ENCODE results near the gene BCAS3.

The BCAS3 gene

GRCh38 chr17:61070649-61071048, 393.0 kb downstream of the BCAS3 start:
- no peak for TF ChIP-seq GATA2 (IDR thresholded peaks at IDR 0.05; ENCODE audit: low read depth, low read length)
- no peak for TF ChIP-seq GATA3 (IDR thresholded peaks at IDR 0.05; ENCODE audit: low read depth, low read length)

GRCh38 chr17:61072648-61073047, 395.0 kb downstream of the BCAS3 start:
- no peak for TF ChIP-seq GATA2 (IDR thresholded peaks at IDR 0.05; ENCODE audit: low read depth, low read length)
- no peak for TF ChIP-seq GATA3 (IDR thresholded peaks at IDR 0.05; ENCODE audit: low read depth, low read length)

GRCh38 chr17:61073131-61073530, 395.5 kb downstream of the BCAS3 start:
- TF ChIP-seq GATA2 (IDR thresholded peaks at IDR 0.05; ENCODE audit: low read depth, low read length) = no peak
- TF ChIP-seq GATA3 (IDR thresholded peaks at IDR 0.05; ENCODE audit: low read depth, low read length) = no peak

- no peak for TF ChIP-seq GATA2 (IDR thresholded peaks at IDR 0.05; ENCODE audit: low read depth, low read length)
- no peak for TF ChIP-seq GATA3 (IDR thresholded peaks at IDR 0.05; ENCODE audit: low read depth, low read length)
Measured at GRCh38 chr17:61073799-61074513, 396.3 kb downstream of the BCAS3 start.

GRCh38 chr17:61075988-61076387, 398.3 kb downstream of the BCAS3 start:
- TF ChIP-seq GATA2 (IDR thresholded peaks at IDR 0.05; ENCODE audit: low read depth, low read length) = no peak

GRCh38 chr17:61076621-61077031, 399.0 kb downstream of the BCAS3 start:
- TF ChIP-seq GATA2 (IDR thresholded peaks at IDR 0.05; ENCODE audit: low read depth, low read length) = peak; percentile 58
- peak; percentile 55; the same call in 1 of the 2 replicates for TF ChIP-seq GATA3 (IDR thresholded peaks at IDR 0.05; ENCODE audit: low read depth, low read length)

- TF ChIP-seq GATA2 (IDR thresholded peaks at IDR 0.05; ENCODE audit: low read depth, low read length) (no peak), GATA3 (IDR thresholded peaks at IDR 0.05; ENCODE audit: low read depth, low read length) (no peak)
Measured at GRCh38 chr17:61081959-61082358, 404.3 kb downstream of the BCAS3 start.

- TF ChIP-seq GATA2 (IDR thresholded peaks at IDR 0.05; ENCODE audit: low read depth, low read length) (no peak), GATA3 (IDR thresholded peaks at IDR 0.05; ENCODE audit: low read depth, low read length) (no peak)
Measured at GRCh38 chr17:61084260-61084659, 406.6 kb downstream of the BCAS3 start.

GRCh38 chr17:61087024-61087423, 409.4 kb downstream of the BCAS3 start:
- no peak for TF ChIP-seq GATA2 (IDR thresholded peaks at IDR 0.05; ENCODE audit: low read depth, low read length)
- no peak for TF ChIP-seq GATA3 (IDR thresholded peaks at IDR 0.05; ENCODE audit: low read depth, low read length)

GRCh38 chr17:61088556-61088955, 410.9 kb downstream of the BCAS3 start:
- TF ChIP-seq GATA3 (IDR thresholded peaks at IDR 0.05; ENCODE audit: low read depth, low read length) = no peak
- no peak for TF ChIP-seq GATA2 (IDR thresholded peaks at IDR 0.05; ENCODE audit: low read depth, low read length)

GRCh38 chr17:61091096-61091495, 413.4 kb downstream of the BCAS3 start:
- no peak for TF ChIP-seq GATA3 (IDR thresholded peaks at IDR 0.05; ENCODE audit: low read depth, low read length)
- TF ChIP-seq GATA2 (IDR thresholded peaks at IDR 0.05; ENCODE audit: low read depth, low read length) = no peak

GRCh38 chr17:61097781-61098180, 420.1 kb downstream of the BCAS3 start:
- no peak for TF ChIP-seq GATA2 (IDR thresholded peaks at IDR 0.05; ENCODE audit: low read depth, low read length)
- TF ChIP-seq GATA3 (IDR thresholded peaks at IDR 0.05; ENCODE audit: low read depth, low read length) = no peak

- TF ChIP-seq GATA2 (IDR thresholded peaks at IDR 0.05; ENCODE audit: low read depth, low read length) = no peak
- TF ChIP-seq GATA3 (IDR thresholded peaks at IDR 0.05; ENCODE audit: low read depth, low read length) = no peak
Measured at GRCh38 chr17:61106354-61106753, 428.7 kb downstream of the BCAS3 start.

- no peak for TF ChIP-seq GATA3 (IDR thresholded peaks at IDR 0.05; ENCODE audit: low read depth, low read length)
- TF ChIP-seq GATA2 (IDR thresholded peaks at IDR 0.05; ENCODE audit: low read depth, low read length) = no peak
Measured at GRCh38 chr17:61116577-61116976, 438.9 kb downstream of the BCAS3 start.

GRCh38 chr17:61117983-61118382, 440.3 kb downstream of the BCAS3 start:
- TF ChIP-seq GATA2 (IDR thresholded peaks at IDR 0.05; ENCODE audit: low read depth, low read length) = no peak
- TF ChIP-seq GATA3 (IDR thresholded peaks at IDR 0.05; ENCODE audit: low read depth, low read length) = no peak

GRCh38 chr17:61118871-61119270, 441.2 kb downstream of the BCAS3 start:
- TF ChIP-seq GATA2 (IDR thresholded peaks at IDR 0.05; ENCODE audit: low read depth, low read length) (no peak), GATA3 (IDR thresholded peaks at IDR 0.05; ENCODE audit: low read depth, low read length) (no peak)

All from SH-SY5Y (cell line).